ENCODE results near the gene TP73.

DNA sequence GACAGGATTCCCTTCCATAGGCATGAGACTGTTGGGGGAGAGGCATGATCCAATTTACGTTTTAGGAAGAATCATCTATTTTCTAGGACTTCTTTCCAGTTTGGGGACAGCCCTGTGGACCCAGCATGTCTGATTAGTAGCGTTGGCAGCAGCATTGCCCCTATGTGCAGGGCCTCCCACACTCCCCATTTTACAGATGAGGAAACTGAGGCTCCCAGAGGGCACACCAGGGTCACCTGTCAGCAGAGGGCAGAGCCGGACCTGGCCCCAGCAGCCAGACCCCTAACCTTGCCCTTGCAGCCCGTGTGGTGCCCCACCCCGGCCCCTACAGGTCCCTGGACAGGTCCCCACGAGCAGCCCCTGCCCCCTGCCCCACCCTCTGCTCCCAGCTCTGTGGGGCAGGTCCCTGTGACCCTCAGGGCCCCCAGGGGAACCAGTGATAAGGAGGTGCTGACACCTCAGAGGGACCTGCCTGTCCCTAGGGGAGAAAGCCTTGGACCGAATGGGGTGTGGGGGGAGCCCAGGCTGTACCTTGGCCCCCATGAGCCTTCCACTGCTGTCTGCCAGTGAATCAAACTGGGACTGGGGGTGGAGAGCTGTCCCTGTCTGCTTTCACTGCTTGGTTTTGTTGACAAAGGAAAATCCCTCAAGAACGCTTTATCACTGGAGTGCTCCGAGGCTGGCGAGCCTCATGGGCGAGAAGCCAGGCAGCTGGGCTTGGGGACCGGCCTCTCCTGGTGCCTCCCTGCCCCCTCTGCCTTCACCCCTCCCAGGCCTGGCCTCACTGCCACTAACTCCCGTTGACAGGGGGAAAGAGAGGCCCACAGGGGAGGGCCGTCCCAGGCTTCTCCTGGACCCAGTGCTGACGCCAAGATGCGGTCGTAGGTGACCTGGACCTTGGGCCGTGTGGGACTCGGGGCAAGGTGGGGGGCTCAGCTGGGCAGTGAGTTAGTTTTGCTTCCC is 60.5 kb downstream of the TP73 start:
- TF ChIP-seq, protein P1, sequence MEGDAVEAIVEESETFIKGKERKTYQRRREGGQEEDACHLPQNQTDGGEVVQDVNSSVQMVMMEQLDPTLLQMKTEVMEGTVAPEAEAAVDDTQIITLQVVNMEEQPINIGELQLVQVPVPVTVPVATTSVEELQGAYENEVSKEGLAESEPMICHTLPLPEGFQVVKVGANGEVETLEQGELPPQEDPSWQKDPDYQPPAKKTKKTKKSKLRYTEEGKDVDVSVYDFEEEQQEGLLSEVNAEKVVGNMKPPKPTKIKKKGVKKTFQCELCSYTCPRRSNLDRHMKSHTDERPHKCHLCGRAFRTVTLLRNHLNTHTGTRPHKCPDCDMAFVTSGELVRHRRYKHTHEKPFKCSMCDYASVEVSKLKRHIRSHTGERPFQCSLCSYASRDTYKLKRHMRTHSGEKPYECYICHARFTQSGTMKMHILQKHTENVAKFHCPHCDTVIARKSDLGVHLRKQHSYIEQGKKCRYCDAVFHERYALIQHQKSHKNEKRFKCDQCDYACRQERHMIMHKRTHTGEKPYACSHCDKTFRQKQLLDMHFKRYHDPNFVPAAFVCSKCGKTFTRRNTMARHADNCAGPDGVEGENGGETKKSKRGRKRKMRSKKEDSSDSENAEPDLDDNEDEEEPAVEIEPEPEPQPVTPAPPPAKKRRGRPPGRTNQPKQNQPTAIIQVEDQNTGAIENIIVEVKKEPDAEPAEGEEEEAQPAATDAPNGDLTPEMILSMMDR (IDR thresholded peaks at IDR 0.05; ENCODE audit: poor library complexity, severe bottlenecking) = no peak
- TF ChIP-seq, protein P2, sequence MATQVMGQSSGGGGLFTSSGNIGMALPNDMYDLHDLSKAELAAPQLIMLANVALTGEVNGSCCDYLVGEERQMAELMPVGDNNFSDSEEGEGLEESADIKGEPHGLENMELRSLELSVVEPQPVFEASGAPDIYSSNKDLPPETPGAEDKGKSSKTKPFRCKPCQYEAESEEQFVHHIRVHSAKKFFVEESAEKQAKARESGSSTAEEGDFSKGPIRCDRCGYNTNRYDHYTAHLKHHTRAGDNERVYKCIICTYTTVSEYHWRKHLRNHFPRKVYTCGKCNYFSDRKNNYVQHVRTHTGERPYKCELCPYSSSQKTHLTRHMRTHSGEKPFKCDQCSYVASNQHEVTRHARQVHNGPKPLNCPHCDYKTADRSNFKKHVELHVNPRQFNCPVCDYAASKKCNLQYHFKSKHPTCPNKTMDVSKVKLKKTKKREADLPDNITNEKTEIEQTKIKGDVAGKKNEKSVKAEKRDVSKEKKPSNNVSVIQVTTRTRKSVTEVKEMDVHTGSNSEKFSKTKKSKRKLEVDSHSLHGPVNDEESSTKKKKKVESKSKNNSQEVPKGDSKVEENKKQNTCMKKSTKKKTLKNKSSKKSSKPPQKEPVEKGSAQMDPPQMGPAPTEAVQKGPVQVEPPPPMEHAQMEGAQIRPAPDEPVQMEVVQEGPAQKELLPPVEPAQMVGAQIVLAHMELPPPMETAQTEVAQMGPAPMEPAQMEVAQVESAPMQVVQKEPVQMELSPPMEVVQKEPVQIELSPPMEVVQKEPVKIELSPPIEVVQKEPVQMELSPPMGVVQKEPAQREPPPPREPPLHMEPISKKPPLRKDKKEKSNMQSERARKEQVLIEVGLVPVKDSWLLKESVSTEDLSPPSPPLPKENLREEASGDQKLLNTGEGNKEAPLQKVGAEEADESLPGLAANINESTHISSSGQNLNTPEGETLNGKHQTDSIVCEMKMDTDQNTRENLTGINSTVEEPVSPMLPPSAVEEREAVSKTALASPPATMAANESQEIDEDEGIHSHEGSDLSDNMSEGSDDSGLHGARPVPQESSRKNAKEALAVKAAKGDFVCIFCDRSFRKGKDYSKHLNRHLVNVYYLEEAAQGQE (IDR thresholded peaks at IDR 0.05; ENCODE audit: borderline replicate concordance) = no peak
- TF ChIP-seq MXI1 (conservative IDR thresholded peaks at IDR 0.05; ENCODE audit: poor library complexity, severe bottlenecking) (no peak), POLR2AphosphoS5 (IDR thresholded peaks at IDR 0.05) (no peak), EP300 (conservative IDR thresholded peaks at IDR 0.05; ENCODE audit: poor library complexity, severe bottlenecking) (no peak), TAF1 (IDR thresholded peaks at IDR 0.05; ENCODE audit: low read depth) (no peak), EZH2 (IDR thresholded peaks at IDR 0.05; ENCODE audit: borderline replicate concordance, insufficient read depth, low read length, poor library complexity, severe bottlenecking) (no peak)

Measured in neural cell (in vitro differentiated cells).